ENCODE results near the gene ABHD16B. TPM values are rescaled to one million over a fixed set of nuclear protein-coding genes. Genes with fewer than 3 reads are reported as not detected.

Gene ABHD16B
- total and polyA plus RNA-seq, 2 of the 13 experiments (the other 11 are each of a cell fraction or from before 2014, with no cell fraction given): not detected

DNA sequence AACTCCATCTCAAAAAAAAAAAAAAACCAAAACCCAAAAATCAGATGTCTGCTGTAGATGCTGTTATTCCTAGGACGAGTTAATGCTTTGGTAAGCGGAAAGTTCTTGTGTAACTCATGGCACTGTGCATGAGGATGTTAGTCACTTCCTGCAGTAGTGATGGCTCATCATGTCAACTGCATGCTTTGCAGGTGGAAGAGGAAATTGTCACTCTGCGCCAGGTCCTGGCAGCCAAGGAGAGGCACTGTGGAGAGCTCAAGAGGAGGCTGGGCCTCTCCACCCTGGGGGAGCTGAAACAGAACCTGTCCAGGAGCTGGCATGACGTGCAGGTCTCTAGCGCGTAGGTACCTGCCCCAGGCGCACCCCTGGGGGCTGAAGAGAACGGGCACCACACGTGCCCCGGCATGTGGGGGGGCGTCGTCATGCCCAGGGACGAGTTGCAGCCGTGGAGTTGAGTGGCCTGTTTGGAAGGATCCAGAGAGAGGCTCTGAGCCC is 12.2 kb downstream of the ABHD16B start (continued):
- TF ChIP-seq, protein P1, sequence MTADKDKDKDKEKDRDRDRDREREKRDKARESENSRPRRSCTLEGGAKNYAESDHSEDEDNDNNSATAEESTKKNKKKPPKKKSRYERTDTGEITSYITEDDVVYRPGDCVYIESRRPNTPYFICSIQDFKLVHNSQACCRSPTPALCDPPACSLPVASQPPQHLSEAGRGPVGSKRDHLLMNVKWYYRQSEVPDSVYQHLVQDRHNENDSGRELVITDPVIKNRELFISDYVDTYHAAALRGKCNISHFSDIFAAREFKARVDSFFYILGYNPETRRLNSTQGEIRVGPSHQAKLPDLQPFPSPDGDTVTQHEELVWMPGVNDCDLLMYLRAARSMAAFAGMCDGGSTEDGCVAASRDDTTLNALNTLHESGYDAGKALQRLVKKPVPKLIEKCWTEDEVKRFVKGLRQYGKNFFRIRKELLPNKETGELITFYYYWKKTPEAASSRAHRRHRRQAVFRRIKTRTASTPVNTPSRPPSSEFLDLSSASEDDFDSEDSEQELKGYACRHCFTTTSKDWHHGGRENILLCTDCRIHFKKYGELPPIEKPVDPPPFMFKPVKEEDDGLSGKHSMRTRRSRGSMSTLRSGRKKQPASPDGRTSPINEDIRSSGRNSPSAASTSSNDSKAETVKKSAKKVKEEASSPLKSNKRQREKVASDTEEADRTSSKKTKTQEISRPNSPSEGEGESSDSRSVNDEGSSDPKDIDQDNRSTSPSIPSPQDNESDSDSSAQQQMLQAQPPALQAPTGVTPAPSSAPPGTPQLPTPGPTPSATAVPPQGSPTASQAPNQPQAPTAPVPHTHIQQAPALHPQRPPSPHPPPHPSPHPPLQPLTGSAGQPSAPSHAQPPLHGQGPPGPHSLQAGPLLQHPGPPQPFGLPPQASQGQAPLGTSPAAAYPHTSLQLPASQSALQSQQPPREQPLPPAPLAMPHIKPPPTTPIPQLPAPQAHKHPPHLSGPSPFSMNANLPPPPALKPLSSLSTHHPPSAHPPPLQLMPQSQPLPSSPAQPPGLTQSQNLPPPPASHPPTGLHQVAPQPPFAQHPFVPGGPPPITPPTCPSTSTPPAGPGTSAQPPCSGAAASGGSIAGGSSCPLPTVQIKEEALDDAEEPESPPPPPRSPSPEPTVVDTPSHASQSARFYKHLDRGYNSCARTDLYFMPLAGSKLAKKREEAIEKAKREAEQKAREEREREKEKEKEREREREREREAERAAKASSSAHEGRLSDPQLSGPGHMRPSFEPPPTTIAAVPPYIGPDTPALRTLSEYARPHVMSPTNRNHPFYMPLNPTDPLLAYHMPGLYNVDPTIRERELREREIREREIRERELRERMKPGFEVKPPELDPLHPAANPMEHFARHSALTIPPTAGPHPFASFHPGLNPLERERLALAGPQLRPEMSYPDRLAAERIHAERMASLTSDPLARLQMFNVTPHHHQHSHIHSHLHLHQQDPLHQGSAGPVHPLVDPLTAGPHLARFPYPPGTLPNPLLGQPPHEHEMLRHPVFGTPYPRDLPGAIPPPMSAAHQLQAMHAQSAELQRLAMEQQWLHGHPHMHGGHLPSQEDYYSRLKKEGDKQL (CRISPR knock-in tag; IDR thresholded peaks at IDR 0.05; ENCODE audit: low read depth): no peak
- TF ChIP-seq, protein P2, sequence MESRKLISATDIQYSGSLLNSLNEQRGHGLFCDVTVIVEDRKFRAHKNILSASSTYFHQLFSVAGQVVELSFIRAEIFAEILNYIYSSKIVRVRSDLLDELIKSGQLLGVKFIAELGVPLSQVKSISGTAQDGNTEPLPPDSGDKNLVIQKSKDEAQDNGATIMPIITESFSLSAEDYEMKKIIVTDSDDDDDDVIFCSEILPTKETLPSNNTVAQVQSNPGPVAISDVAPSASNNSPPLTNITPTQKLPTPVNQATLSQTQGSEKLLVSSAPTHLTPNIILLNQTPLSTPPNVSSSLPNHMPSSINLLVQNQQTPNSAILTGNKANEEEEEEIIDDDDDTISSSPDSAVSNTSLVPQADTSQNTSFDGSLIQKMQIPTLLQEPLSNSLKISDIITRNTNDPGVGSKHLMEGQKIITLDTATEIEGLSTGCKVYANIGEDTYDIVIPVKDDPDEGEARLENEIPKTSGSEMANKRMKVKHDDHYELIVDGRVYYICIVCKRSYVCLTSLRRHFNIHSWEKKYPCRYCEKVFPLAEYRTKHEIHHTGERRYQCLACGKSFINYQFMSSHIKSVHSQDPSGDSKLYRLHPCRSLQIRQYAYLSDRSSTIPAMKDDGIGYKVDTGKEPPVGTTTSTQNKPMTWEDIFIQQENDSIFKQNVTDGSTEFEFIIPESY (CRISPR knock-in tag; IDR thresholded peaks at IDR 0.05): peak; percentile 92
- TF ChIP-seq MEIS1 (CRISPR knock-in tag; IDR thresholded peaks at IDR 0.05; ENCODE audit: borderline replicate concordance) (no peak), ISL2 (CRISPR knock-in tag; IDR thresholded peaks at IDR 0.05) (no peak), ZNF607 (CRISPR knock-in tag; IDR thresholded peaks at IDR 0.05; ENCODE audit: borderline replicate concordance) (no peak), MAFF (IDR thresholded peaks at IDR 0.05; ENCODE audit: low read depth, low read length) (peak; percentile 80), NFYC (CRISPR knock-in tag; IDR thresholded peaks at IDR 0.05) (no peak), RARG (CRISPR knock-in tag; IDR thresholded peaks at IDR 0.05; ENCODE audit: low read depth) (no peak), NR2C2 (CRISPR knock-in tag; IDR thresholded peaks at IDR 0.05; ENCODE audit: borderline replicate concordance) (no peak), ZBTB3 (CRISPR knock-in tag; IDR thresholded peaks at IDR 0.05; ENCODE audit: borderline replicate concordance, low read depth) (no peak), ZNF441 (CRISPR knock-in tag; IDR thresholded peaks at IDR 0.05; ENCODE audit: borderline replicate concordance) (no peak), FOSL2 (CRISPR knock-in tag; IDR thresholded peaks at IDR 0.05) (peak; percentile 58; the same call in 1 of the 2 replicates), ZNF891 (CRISPR knock-in tag; IDR thresholded peaks at IDR 0.05) (no peak), IRX3 (CRISPR knock-in tag; IDR thresholded peaks at IDR 0.05; ENCODE audit: borderline replicate concordance, low read depth) (no peak), ZNF44 (CRISPR knock-in tag; IDR thresholded peaks at IDR 0.05) (no peak)
- TF ChIP-seq, protein P3, sequence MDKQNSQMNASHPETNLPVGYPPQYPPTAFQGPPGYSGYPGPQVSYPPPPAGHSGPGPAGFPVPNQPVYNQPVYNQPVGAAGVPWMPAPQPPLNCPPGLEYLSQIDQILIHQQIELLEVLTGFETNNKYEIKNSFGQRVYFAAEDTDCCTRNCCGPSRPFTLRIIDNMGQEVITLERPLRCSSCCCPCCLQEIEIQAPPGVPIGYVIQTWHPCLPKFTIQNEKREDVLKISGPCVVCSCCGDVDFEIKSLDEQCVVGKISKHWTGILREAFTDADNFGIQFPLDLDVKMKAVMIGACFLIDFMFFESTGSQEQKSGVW (CRISPR knock-in tag; IDR thresholded peaks at IDR 0.05; ENCODE audit: borderline replicate concordance): no peak
- TF ChIP-seq, protein P4, sequence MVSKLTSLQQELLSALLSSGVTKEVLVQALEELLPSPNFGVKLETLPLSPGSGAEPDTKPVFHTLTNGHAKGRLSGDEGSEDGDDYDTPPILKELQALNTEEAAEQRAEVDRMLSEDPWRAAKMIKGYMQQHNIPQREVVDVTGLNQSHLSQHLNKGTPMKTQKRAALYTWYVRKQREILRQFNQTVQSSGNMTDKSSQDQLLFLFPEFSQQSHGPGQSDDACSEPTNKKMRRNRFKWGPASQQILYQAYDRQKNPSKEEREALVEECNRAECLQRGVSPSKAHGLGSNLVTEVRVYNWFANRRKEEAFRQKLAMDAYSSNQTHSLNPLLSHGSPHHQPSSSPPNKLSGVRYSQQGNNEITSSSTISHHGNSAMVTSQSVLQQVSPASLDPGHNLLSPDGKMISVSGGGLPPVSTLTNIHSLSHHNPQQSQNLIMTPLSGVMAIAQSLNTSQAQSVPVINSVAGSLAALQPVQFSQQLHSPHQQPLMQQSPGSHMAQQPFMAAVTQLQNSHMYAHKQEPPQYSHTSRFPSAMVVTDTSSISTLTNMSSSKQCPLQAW (CRISPR knock-in tag; IDR thresholded peaks at IDR 0.05): no peak
- TF ChIP-seq, protein P5, sequence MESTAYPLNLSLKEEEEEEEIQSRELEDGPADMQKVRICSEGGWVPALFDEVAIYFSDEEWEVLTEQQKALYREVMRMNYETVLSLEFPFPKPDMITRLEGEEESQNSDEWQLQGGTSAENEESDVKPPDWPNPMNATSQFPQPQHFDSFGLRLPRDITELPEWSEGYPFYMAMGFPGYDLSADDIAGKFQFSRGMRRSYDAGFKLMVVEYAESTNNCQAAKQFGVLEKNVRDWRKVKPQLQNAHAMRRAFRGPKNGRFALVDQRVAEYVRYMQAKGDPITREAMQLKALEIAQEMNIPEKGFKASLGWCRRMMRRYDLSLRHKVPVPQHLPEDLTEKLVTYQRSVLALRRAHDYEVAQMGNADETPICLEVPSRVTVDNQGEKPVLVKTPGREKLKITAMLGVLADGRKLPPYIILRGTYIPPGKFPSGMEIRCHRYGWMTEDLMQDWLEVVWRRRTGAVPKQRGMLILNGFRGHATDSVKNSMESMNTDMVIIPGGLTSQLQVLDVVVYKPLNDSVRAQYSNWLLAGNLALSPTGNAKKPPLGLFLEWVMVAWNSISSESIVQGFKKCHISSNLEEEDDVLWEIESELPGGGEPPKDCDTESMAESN (CRISPR knock-in tag; conservative IDR thresholded peaks at IDR 0.05): no peak

Measured in HepG2 (cell line).